HT-29 (cell line): ENCODE data around the gene COL11A1. TPM values are rescaled to one million over a fixed set of nuclear protein-coding genes. Genes with fewer than 3 reads are reported as not detected.
"Not testable (repeated sequence)": the region's sequence is repeated elsewhere in the genome, so short reads cannot be mapped to it uniquely, and the experiment has no call there.

Experiments used
- DNase-seq: peaks from one replicate; pipeline ENCODE4 v3.0.0-alpha.2; 2015; ENCODE audit warnings: low spot score
- total RNA-seq: library from RNA; depleted of rRNA; stranded (reverse); fragments of >200 nt; shearing (Covaris generic); gene quantifications from 2 replicates; pipeline ENCODE4 v1.2.3, GENCODE V29; 2014; rRNA removed

The COL11A1 gene
- not detected in 2 replicates for total RNA-seq

GRCh38 chr1:103108376-103109150, at the start of gene COL11A1:
Gene COL11A1, minus strand, starts transcription at chr1:103108522. Its CDS starts 344 bp downstream, at chr1:103108178.
- DNase-seq = no peak

- no peak for DNase-seq
Measured at GRCh38 chr1:103156966-103157365, 48.6 kb upstream of the COL11A1 start.

GRCh38 chr1:103146166-103146565, 37.8 kb upstream of the COL11A1 start:
- DNase-seq = no peak

- DNase-seq = no peak
Measured at GRCh38 chr1:103145449-103145848, 37.1 kb upstream of the COL11A1 start.

GRCh38 chr1:103144681-103145080, 36.4 kb upstream of the COL11A1 start:
- DNase-seq = no peak

- DNase-seq = no peak
Measured at GRCh38 chr1:103142461-103142860, 34.1 kb upstream of the COL11A1 start.

- no peak for DNase-seq
Measured at GRCh38 chr1:103129796-103130195, 21.5 kb upstream of the COL11A1 start.

GRCh38 chr1:103129255-103129654, 20.9 kb upstream of the COL11A1 start:
- DNase-seq = no peak

GRCh38 chr1:103128256-103128655, 19.9 kb upstream of the COL11A1 start:
- not testable (repeated sequence) for DNase-seq

GRCh38 chr1:103125219-103125618, 16.9 kb upstream of the COL11A1 start:
- no peak for DNase-seq

- no peak for DNase-seq
Measured at GRCh38 chr1:103122983-103123720, 14.8 kb upstream of the COL11A1 start.

GRCh38 chr1:103120981-103121380, 12.7 kb upstream of the COL11A1 start:
- no peak for DNase-seq

GRCh38 chr1:103112546-103112945, 4.2 kb upstream of the COL11A1 start:
- no peak for DNase-seq

- no peak for DNase-seq
Measured at GRCh38 chr1:103111926-103112325, 3.6 kb upstream of the COL11A1 start.

GRCh38 chr1:103110701-103111100, 2.4 kb upstream of the COL11A1 start:
- DNase-seq = no peak

- no peak for DNase-seq
Measured at GRCh38 chr1:103109311-103109920, 1.1 kb upstream of the COL11A1 start.

GRCh38 chr1:103107741-103108375, 464 bp downstream of the COL11A1 start:
- DNase-seq = no peak

- DNase-seq = peak; percentile 54
Measured at GRCh38 chr1:103106426-103107341, 1.6 kb downstream of the COL11A1 start.

- no peak for DNase-seq
Measured at GRCh38 chr1:103101399-103101798, 6.9 kb downstream of the COL11A1 start.

GRCh38 chr1:103089221-103089620, 19.1 kb downstream of the COL11A1 start:
- DNase-seq = no peak

GRCh38 chr1:103087256-103087655, 21.1 kb downstream of the COL11A1 start:
- no peak for DNase-seq
